Endothelial cell of umbilical vein (primary cell): ENCODE measurements around the gene CNTN1. TPM values are rescaled to one million over a fixed set of nuclear protein-coding genes. Genes with fewer than 3 reads are reported as not detected.

Experiments
- BruUV-seq: library from RNA; stranded (reverse); fragments of 400-500 nt; replicated peaks from 2 replicates; lab custom pipeline; 2021; lab: Mats Ljungman, UMichigan
- CTCF ChIA-PET: fragments of 300-600, 350-600 bp; sonication (Branson Sonifier 250); formaldehyde crosslinking; loops from one replicate; lab custom pipeline; 2021; ENCODE audit warnings: antibody characterized with exemption, inconsistent platforms; lab: Charles Lee
- POLR2A ChIA-PET: fragments of 300-600, 350-600 bp; sonication (Branson Sonifier 250); formaldehyde crosslinking; loops from one replicate; lab custom pipeline; 2021; ENCODE audit warnings: antibody characterized with exemption, inconsistent platforms; lab: Charles Lee
- DNase-seq: peaks from one replicate; pipeline ENCODE4 v3.0.0-alpha.2; 2011; ENCODE audit warnings: low read depth, low spot score
- FAIRE-seq: peaks from 2 replicates; lab custom pipeline; 2011; peaks lifted over from hg19 to GRCh38; lab: Jason Lieb, UNC
- H2AFZ ChIP-seq: 2 replicates; pipeline ENCODE4 v1.6.0; 2012; ENCODE audit warnings: low read depth, low read length, control low read depth, inconsistent platforms
- H3K27ac ChIP-seq: 2 replicates; pipeline ENCODE4 v1.5.1; 2011; ENCODE audit warnings: low read depth, mild to moderate bottlenecking, control low read depth, low read length, moderate library complexity; ENCODE audit not compliant: insufficient read depth
- H3K27me3 ChIP-seq, 2 experiments: 2 replicates each; pipeline versions ENCODE4 v1.6.0 to v1.6.1; 2011; ENCODE audit warnings: low read length in 2 of 2, mixed read lengths in 1 of 2; ENCODE audit not compliant: control insufficient read depth in 2 of 2, insufficient read depth in 2 of 2
- H3K36me3 ChIP-seq, 2 experiments: 2 replicates in 1 of 2; 3 replicates in 1 of 2; pipeline ENCODE4 v1.5.1; 2011; ENCODE audit warnings: low read length in 2 of 2, mild to moderate bottlenecking in 1 of 2, moderate library complexity in 1 of 2; ENCODE audit not compliant: control insufficient read depth in 2 of 2, insufficient read depth in 2 of 2; ENCODE audit errors: extremely low read depth in 1 of 2
- H3K4me1 ChIP-seq: 3 replicates; pipeline ENCODE4 v1.5.1; 2011; ENCODE audit warnings: mild to moderate bottlenecking, low read length; ENCODE audit not compliant: control insufficient read depth, insufficient read depth; ENCODE audit errors: extremely low read depth
- H3K4me2 ChIP-seq: 2 replicates; pipeline ENCODE4 v1.6.1; 2011; ENCODE audit warnings: low read length, control low read depth, mixed read lengths; ENCODE audit not compliant: insufficient read depth
- H3K4me3 ChIP-seq, 3 experiments: fragments of 200-600 bp in 1 of 3; sonication (generic), shearing (Covaris generic) in 1 of 3; replicated peaks in 1 of 3; 2 replicates each; pipeline ENCODE4 v1.5.1; 2011 to 2016; ENCODE audit warnings: control low read depth in 3 of 3, low read length in 3 of 3, mild to moderate bottlenecking in 2 of 3, inconsistent platforms in 1 of 3, low read depth in 1 of 3, moderate library complexity in 1 of 3; ENCODE audit not compliant: insufficient read depth in 1 of 3
- H3K79me2 ChIP-seq: 2 replicates; pipeline ENCODE4 v1.6.0; 2012; ENCODE audit warnings: low read length, inconsistent platforms; ENCODE audit not compliant: control insufficient read depth, insufficient read depth
- H3K9ac ChIP-seq: replicated peaks from 2 replicates; pipeline ENCODE3; 2011; ENCODE audit warnings: low read length, control low read depth; ENCODE audit not compliant: insufficient read depth; ENCODE audit errors: extremely low read depth
- H3K9me1 ChIP-seq: replicated peaks from 3 replicates; pipeline ENCODE4 v1.6.0; 2011; ENCODE audit warnings: mild to moderate bottlenecking, low read length; ENCODE audit not compliant: control insufficient read depth, insufficient read depth; ENCODE audit errors: extremely low read depth
- H3K9me3 ChIP-seq: replicated peaks from 2 replicates; pipeline ENCODE4 v1.5.1; 2012; ENCODE audit warnings: low read length, inconsistent platforms; ENCODE audit not compliant: control insufficient read depth, insufficient read depth
- H4K20me1 ChIP-seq: replicated peaks from 2 replicates; pipeline ENCODE3; 2011; ENCODE audit warnings: mild to moderate bottlenecking, low read length; ENCODE audit not compliant: control insufficient read depth, insufficient read depth; ENCODE audit errors: extremely low read depth
- CTCF ChIP-seq, 2 donors: IDR thresholded peaks; 1 replicate in 1 of 2; 2 replicates in 1 of 2; pipeline ENCODE4 v1.5.1; 2011; ENCODE audit warnings: low read length in 2 of 2, mild to moderate bottlenecking in 2 of 2, moderate library complexity in 2 of 2, control low read depth in 1 of 2, inconsistent platforms in 1 of 2, low read depth in 1 of 2; ENCODE audit not compliant: insufficient read depth in 1 of 2; ENCODE audit errors: extremely low read depth in 1 of 2
- EZH2 ChIP-seq: IDR thresholded peaks from 2 replicates; pipeline ENCODE4 v1.6.1; 2012; ENCODE audit warnings: borderline replicate concordance, low read depth, mild to moderate bottlenecking, moderate library complexity, low read length, inconsistent platforms; ENCODE audit not compliant: severe bottlenecking
- FOS ChIP-seq: IDR thresholded peaks from 2 replicates; pipeline ENCODE4 v1.6.1; 2011; ENCODE audit warnings: mild to moderate bottlenecking, low read length, moderate library complexity, borderline replicate concordance; ENCODE audit not compliant: insufficient read depth
- GATA2 ChIP-seq: IDR thresholded peaks from 2 replicates; pipeline ENCODE4 v1.7.0; 2011; ENCODE audit warnings: low read depth, mild to moderate bottlenecking, moderate library complexity, mixed read lengths, low read length; ENCODE audit not compliant: insufficient read length, insufficient read depth
- JUN ChIP-seq: IDR thresholded peaks from 2 replicates; pipeline ENCODE4 v1.6.1; 2011; ENCODE audit warnings: borderline replicate concordance, low read depth; ENCODE audit not compliant: insufficient read length, insufficient read depth
- MAX ChIP-seq: IDR thresholded peaks from 2 replicates; pipeline ENCODE4 v1.6.1; 2011; ENCODE audit not compliant: insufficient read depth, insufficient read length
- MYC ChIP-seq: IDR thresholded peaks from one replicate; pipeline ENCODE4 v1.6.1; 2011; ENCODE audit warnings: mild to moderate bottlenecking, low read depth, low read length
- POLR2A ChIP-seq: IDR thresholded peaks from 2 replicates; pipeline ENCODE4 v1.6.1; 2012; ENCODE audit warnings: low read depth, mild to moderate bottlenecking, control low read depth, low read length
- POLR2AphosphoS5 ChIP-seq: IDR thresholded peaks from 2 replicates; pipeline ENCODE4 v1.6.1; 2012; ENCODE audit warnings: low read depth, mild to moderate bottlenecking, control low read depth, low read length, moderate library complexity; ENCODE audit not compliant: insufficient read depth
- dilution Hi-C: fragments of 300-500 bp; cut with MboI; formaldehyde crosslinking; loops from one replicate; pipeline ENCODE4 v1.15.0; 2019; ENCODE audit warnings: low sequenced_read_pairs; ENCODE audit not compliant: extremely low pct_ligation_motif_present
- intact Hi-C: fragments of 100-400 bp; cut with micrococcal nuclease; formaldehyde crosslinking; loops from one replicate; pipeline ENCODE4 v1.10.0; 2022
- polyA plus RNA-seq, 4 experiments: library from polyadenylated mRNA; depleted of rRNA in 3 of 4; stranded (reverse) in 3 of 4; unstranded in 1 of 4; fragments of >200 nt; gene quantifications; 2 replicates each; pipeline versions ENCODE4 v1.2.1 to v1.2.3, GENCODE V29; 2011 to 2012; ENCODE audit warnings: missing spikeins in 1 of 4
- total RNA-seq: library from RNA; stranded (reverse); gene quantifications from 2 replicates; pipeline ENCODE4 v1.2.3, GENCODE V29; 2021

The CNTN1 gene
- total and polyA plus RNA-seq, 2 donors (not counting 3 experiments of a cell fraction or from before 2014, with no cell fraction given), result 0.07 TPM; not detected in 1

- H3K4me3 ChIP-seq, result no peak overlapping the region
- H2AFZ ChIP-seq, result no peak overlapping the region
- peak; percentile 30 for DNase-seq
- no peaks in the 10 kb centered on the region for H3K9me3 ChIP-seq
- no peaks in the 10 kb centered on the region for H3K4me1 ChIP-seq
- POLR2A ChIA-PET, result no interaction called here
- dilution Hi-C loops, result no loop called here
- BruUV-seq, result no TSS peak
- no peak for TF ChIP-seq POLR2A
- TF ChIP-seq CTCF (IDR thresholded peaks at IDR 0.05; ENCODE audit: extremely low read depth in 1 of 2, insufficient read depth in 1 of 2, low read depth in 1 of 2, low read length in 2 of 2), result no peak
- TF ChIP-seq JUN, result no peak
- TF ChIP-seq FOS, result no peak
- TF ChIP-seq MYC, result no peak
- TF ChIP-seq GATA2, result no peak
- TF ChIP-seq POLR2AphosphoS5, result no peak
- no peak for TF ChIP-seq EZH2
- TF ChIP-seq MAX, result no peak
- no peak overlapping the region for H3K27ac ChIP-seq
- H3K9me1 ChIP-seq, result no peaks in the 10 kb centered on the region
- CTCF ChIA-PET, result no interaction called here
- no peaks in the 10 kb centered on the region for H3K79me2 ChIP-seq
- H3K4me2 ChIP-seq, result no peak overlapping the region
- H3K9ac ChIP-seq, result no peak overlapping the region
- H3K27me3 ChIP-seq, result no peaks in the 10 kb centered on the region
- no peaks in the 10 kb centered on the region for H4K20me1 ChIP-seq
- H3K36me3 ChIP-seq, result no peaks in the 10 kb centered on the region
- intact Hi-C loops, result no loop called here
- no peak for FAIRE-seq
Observed at GRCh38 chr12:40903040-40903439, 210.8 kb downstream of the CNTN1 start.
